Fibroblast of the conjunctiva (primary cell): ENCODE data around the gene ORMDL1.

Experiments
- DNase-seq: peaks from one replicate; pipeline ENCODE4 v3.0.0-alpha.2; 2010; ENCODE audit warnings: low read depth

ORMDL1 gene, protein sequence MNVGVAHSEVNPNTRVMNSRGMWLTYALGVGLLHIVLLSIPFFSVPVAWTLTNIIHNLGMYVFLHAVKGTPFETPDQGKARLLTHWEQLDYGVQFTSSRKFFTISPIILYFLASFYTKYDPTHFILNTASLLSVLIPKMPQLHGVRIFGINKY

DNA sequence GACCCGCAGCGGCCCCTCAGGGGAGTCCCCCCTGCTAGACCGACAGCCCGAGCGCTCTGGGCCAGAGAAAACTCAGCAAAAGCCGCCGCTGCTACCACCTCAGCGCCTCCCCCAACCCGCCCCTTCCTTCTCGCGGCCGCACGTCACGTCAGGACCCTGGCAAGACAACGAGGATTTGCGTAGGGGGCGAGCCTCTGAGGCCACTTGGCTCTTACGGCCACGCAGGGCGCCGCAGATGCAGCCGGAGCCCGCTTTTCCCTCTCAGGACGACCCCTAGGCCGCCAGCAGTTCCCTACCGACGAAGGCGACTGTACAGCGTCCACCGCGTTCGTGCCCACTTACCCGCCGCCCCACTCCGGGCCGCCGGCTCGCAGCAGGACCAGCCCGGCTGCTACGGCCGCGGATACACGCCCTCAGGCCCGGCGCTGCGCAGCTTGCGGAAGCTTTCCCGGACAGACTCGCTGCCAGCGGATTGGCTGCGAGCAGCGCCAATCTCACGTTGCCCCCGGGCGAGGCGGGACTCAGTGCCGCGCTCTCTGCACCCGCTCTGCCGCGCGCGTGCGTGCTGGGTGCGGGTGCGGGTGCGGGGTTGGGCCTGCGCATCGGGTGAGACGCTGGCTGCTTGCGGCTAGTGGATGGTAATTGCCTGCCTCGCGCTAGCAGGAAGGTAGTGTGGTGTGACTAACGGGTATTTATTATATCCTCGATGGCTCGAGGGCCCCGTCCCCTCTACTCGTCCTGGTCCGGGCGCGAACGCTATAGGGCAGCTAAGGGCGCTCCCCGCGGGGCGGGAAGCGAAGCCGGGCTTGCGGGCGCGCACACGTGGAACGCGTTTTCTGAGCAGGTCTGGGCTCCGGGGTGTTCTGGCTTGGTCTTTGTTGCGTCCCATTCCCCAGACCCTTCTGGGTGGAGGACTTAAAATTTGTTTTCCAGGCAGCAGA is at the start of gene ORMDL1, which contains the start of gene PMS1:
TSS of gene ORMDL1 (minus strand) at position 413 of the 941 bp plus-strand sequence. CDS start 1,744 bp downstream, outside the sequence.
TSS of gene PMS1 (plus strand) at position 524 of the 941 bp plus-strand sequence. CDS start 7,360 bp downstream, outside the sequence.
- peak; percentile 92 for DNase-seq

DNA sequence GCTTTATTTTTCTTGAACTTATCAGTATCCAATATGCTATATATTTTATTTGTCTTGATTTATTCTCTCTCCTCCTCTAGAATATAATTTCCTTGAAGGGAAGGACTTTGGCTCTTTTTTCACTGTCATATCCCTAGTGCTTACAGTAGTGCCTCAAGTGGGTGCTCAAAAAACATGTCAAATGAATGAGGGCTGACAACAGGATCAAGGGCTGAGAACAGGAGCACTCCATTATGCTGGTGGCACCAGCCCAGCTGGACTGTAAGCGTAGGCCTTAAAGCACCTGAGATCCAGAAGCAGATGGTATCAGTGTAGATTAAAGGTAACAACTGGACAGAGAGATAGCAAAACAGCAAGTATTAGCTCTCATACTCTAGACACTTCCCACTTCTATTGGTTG is 46.4 kb upstream of the ORMDL1 start:
- no peak for DNase-seq

DNA sequence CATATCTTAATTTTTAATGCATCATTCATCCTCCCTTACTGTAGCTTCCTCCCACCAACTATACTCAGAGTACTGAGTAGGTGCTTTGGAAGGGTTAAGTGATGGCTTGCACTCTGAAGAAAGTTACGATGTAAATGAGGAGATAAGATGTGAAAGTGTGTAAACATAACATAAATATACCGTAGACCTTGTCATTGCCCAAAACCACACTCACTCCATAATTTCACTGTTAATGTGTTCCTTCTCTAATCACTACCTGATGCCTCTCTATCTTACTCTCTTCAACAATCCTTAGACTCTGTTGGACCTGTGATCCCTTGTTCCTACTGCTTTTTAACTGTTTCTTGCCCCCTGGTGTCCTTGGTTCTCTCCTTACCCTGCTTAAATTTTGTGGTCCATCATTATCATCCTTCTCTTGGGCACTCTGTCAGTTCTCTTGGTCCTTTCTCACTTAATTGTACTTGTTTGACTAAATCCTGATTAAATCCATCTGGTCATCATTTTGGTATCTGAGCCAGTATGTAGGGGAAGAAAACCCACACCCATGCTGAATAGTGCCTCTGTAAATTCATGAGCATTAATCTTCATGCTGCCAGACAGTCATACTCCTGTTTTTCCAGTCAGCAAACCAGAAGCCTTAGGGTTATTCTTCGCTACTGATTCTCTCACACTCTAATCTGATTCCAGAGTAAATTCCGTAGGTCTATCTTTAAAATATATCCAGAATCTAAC is 45.1 kb upstream of the ORMDL1 start:
- no peak for DNase-seq

DNA sequence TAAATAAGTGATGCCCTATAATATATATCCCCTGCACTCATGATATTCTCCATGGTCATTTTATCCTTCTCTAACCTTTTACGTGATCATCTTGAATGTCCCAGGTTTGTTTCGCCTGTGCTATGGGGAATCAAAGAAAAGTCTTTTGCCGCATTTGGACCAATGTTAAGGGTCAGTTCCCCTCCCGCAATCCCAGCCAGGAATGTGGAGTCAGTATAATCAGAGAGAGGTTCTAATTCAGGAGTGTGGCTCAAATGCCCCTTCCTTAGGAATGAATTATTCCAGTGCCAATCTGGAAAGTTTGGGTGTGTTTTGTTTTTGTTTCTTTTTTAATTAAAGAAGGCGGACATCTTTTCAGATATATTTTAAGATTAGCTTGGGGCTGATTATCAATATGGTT is 41.9 kb upstream of the ORMDL1 start:
- DNase-seq = no peak

DNA sequence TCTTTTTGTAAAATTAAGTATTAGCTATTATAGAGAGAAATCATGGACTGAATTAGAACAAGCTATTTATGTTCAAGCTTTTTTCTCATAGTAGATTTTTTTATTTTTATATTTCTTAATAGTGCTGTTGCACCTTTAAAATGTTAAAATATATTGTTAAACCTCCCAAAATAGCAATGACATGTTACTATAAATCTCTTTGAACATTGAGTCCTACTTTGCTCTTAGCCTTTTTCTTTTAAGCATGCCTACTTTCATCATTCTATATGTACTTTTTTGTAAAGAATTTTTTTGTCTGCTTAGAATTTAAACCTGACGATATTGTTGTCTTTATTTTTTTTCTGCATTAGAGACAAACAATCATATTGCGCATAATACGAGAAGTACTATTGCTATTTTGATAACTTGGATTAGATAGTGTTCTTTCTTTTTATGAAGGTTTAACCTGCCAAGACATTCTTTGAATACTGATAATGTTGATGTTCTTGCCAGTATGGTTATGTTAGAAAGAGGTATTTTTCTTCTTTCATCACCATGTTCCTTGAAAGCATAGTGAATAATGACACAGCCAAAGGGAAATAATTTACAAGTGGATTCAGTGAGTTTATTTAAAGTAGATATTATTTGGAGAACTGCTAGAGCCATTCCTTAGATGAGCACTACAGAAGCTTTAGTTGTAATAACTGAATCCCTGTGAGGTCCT is 40.7 kb upstream of the ORMDL1 start:
- DNase-seq = no peak

DNA sequence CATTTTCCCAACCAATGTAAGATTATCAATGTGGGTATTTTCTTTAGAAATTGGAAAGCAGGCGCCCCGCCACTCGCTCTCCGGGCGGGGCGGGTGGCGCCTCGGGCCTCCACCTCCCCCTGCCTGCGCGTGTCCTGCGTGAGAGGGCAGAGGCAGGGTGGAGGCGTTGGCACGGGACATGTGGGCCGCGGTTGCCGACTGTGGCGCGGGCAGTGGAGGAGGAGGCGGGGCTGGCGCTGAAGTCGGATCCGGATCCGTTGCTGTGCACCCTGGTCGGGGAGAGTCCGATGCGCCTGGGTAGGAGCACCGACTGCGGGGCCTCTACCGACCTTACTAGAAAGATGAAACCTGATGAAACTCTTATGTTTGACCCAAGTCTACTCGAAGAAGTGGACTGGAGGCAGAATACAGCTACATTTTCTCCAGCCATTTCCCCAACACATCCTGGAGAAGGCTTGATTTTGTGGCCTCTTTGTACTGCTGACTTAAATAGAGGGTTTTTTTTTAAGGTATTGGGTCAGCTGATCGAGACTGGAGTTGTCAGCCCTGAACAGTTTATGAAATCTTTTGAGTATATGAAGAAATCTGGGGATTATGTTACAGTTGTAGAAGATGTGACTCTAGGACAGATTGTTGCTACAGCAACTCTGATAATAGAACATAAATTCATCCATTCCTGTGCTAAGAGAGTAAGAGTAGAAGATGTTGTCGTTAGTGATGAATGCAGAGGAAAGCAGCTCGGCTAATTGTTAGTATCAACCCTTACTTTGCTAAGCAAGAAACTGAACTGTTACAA is 38.0 kb upstream of the ORMDL1 start:
- DNase-seq = peak; percentile 74

DNA sequence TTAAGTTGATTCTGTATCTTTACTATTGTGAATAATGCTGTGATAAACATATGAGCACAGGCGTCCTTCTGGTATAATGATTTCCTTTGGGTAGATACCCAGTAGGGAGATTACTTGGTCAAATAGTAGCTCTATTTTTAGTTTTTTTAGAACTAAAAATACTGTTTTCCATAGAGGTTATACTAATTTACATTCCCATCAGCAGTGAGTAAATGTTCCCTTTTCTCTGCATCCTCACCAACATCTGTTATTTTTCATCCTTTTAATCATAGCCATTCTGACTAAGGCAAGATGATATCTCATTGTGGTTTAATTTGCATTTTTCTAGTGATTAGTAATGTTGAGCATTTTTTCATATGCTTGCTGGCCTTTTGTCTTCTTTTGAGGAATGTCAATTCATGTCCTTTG is 35.2 kb upstream of the ORMDL1 start:
- no peak for DNase-seq

DNA sequence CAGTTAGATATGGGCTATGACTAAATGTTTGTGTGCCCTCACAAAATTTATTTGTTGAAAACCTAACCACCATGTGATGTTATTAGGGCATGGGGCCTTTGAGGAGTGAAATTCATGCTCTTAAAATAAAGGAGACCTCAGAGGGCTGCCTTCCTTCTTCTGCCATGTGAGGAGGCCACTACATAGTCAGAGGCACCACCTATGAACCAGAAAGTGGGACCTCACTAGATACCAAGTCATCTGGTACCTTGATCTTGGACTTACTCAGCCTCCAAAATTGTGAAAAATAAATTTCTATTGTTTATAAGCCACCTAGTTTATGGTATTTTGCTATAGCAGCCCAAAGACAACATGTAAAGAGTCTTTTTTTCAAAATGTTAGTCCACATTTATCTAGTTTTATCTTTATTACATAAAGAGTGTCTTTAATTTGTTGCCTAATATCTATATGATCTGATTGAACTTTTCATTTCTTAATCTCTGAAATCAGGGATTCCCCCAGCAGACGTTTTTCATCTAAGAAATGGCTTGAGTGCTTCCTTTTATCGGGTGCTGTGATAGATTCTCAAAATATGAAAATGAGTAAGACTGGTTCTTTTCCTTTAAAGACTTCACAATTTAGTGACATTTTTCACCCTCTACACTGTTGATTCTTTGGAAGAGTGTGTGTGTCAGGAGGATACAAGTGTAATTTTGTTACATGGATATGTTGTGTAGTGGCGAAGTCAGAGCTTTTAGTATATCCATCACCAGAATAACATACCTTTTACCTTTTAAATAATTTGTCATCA is 34.3 kb upstream of the ORMDL1 start:
- no peak for DNase-seq

DNA sequence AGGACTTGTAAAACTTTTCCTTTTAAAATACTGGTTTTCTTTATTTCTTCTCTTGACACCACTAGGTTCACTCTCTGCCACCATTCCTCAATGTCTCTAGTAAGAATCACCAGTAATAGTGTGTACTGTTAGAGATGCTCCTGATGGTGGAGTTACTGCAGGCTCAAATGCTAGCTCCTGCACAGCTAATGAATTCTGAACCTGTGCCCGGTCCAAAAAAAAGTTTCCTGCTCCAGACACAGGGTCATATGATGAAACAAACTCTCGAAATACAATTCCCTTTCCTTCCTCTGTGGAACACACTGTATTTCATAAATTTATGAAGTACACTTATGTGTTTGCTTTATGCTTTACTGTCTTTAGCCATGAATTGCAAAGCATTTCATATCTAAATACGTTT is 19.3 kb upstream of the ORMDL1 start:
- no peak for DNase-seq

DNA sequence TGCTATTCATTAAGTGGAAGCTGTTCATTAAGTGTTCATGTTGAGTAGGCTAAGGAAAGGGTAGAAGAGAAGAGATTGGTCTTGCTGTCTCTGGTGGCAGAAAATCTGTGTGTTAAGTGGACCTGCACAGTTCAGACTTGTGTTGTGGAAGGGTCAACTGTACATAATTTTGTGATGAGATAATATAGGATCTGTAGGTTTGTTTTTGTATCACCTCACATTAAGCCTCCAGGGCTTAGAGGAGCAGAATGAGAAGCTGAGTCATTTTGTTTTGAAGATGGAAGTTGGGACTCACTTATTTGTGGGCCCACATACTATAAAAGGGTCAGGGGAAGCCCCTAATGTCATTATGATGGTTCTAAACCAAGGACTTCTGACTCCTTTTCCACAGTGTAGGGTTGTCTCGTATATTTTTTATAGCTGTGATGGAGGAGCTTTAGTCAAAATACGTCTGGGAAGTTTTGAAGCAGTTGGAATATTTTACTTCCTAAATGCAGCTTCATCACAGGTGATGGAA is 18.3 kb upstream of the ORMDL1 start:
- DNase-seq = no peak

DNA sequence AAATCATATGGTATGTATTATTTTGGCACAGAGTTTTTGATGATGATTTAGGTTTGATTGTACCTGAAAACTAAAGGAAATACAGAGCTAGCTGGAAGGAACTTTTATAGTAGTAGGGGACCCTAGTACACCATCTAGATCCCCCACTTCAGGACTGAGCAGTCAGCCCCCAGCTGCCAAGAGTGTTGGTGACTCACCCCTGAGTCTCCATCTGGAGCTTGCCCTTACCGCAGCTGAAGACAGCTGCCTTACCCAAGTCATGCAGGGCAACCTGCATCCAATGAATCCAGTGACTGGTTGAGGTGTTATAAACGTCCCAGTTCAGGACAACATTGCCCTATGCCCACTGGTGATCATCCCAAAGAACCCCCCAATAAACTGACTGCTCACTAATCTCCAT is 15.4 kb upstream of the ORMDL1 start:
- DNase-seq = peak; percentile 47

DNA sequence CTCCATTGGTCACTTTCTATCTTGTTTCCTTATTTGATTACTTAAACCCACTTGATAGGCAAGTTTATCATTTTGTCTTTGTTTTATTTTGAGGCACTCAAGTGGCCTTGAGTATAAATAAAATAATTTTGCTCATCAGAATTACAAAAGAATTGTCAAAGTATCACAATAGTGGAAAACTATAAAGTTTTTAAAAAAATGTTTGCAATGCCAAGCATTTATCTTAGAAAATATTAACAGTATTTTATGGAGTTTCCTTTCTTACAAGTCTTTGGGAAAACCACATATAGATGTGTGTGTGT is 14.8 kb upstream of the ORMDL1 start:
- no peak for DNase-seq

DNA sequence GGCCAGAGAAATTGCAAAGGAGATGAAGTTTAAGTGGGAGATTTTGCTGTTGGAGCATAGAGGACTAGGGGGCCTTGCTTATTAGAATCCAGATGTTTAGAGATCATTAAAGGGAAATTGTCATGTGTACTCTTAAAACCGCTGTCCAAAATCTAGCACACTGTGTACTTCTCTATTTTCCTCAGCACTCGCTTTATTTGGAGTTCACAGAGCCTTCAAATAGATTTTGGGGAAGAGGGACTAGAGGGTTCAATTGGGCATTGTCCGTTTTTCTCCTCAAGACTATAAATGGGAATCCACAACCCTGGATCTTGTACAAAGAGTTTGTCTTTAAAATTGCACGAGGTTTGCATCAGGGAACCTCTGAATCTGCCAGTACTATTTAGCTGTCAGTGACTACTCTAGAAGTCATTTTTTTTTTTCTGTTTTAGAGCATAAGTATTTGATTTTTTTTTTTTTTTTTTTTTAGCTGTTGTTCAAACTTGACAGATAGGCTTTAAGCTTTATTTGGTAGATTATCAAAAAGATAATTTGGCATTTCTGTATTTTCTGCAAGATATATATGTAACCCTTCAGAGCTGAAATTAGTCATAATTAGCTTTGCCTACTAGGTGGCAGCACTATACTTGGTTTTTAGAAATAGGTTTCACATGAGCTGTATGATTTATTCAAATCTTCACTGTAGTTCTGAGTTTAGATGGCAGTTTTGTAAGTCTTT is 14.3 kb upstream of the ORMDL1 start:
- peak; percentile 73 for DNase-seq

DNA sequence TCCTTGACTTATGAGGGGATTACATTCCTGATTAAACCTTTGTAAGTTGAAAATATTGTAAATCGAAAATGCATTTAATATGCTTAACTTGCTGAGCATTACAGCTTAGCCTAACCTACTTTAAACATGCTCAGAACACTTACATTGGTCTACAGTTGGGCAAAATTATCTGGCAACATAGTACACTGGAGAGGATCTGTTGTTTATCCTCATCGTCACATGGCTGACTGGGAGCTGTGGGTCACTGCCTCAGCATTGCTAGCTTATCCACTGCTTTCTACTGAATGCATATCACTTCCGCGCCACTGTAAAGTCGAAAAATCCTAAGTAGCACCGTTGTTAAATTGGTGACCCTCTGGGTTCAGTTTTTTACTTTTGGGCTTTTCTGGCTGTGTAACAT is 13.8 kb upstream of the ORMDL1 start:
- DNase-seq = no peak

DNA sequence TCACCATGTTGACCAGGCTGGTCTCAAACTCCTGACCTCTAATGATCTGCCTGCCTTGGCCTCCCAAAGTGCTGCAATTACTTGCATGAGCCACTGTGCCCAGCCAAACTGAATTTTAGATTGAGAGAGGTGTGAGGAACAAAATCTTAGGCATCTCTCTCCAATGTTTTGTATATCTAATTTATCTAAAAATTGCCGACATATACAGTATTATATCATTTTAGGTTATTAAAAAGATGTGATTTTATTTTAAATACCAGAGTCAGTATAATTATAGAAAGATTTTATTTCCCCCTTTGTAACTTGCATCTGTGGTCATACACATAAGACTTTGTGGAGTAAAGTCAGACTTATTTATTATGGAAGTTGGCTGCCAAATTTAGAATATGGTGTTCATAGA is 10.2 kb upstream of the ORMDL1 start:
- DNase-seq = no peak

DNA sequence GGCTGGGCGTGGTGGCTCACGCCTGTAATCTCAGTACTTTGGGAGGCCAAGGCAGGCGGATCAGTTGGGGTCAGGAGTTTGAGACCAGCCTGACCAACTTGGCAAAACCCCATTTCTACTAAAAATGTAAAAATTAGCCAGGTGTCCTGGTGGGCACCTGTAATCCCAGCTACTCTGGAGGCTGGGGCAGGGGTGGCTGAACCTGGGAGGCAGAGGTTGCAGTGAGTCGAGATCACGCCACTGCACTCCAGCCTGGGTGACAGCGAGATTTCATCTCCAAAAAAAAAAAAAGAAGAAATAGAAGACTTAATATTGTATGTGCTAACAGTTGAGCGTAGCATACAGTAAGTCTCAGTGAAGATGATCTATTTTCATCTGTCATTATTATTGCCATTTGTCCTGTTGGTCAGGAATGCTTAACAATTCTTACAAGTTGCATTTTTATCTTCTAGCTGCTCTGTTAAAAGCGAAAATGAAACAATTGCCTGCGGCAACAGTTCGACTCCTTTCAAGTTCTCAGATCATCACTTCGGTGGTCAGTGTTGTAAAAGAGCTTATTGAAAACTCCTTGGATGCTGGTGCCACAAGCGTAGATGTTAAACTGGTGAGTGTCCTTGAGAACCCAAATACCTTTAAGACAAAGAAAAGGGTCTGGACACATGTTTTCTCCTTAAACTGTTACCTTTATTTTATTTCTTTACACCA is 7.4 kb upstream of the ORMDL1 start:
- DNase-seq = no peak

DNA sequence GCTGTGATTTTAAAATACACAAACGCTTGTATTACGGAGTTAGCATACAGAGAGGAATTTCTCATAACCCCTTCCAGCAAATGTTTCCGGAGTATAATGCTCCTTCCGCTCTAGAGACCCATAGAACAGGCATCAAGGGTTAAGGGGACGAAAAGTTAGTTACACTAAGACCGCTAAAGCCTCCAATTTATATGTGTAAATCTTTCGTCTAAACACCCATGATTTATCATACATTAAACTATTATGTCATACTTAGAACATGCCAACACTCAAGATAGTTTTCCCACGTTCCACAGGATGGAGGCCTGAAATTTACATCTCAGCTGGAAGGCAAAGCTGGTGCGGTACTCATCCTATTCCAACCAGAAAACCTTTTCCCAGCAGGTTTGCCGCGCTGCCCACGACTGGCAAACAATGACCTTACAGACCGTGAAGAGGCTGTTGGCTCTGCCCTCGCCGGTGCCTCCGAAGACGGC is 650 bp downstream of the ORMDL1 start:
- no peak for DNase-seq

DNA sequence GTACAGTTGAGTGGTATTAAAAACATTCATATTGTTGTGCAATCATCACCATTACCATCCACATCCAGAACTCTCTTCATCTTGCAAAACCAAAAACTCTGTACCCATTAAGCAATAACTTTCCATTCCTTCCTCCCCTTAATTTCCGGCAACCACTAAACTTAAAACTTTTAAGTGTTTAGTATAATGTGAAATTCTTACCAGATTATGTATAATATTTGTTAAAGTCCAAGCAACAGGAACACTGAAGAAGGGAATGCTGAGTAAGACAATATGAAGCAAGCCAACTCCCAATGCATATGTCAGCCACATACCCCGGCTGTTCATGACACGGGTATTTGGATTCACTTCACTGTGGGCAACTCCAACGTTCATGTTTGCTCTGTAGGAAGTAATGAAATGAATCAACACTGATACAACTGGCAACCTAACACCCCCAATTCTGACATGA is 1.9 kb downstream of the ORMDL1 start:
- DNase-seq = no peak

DNA sequence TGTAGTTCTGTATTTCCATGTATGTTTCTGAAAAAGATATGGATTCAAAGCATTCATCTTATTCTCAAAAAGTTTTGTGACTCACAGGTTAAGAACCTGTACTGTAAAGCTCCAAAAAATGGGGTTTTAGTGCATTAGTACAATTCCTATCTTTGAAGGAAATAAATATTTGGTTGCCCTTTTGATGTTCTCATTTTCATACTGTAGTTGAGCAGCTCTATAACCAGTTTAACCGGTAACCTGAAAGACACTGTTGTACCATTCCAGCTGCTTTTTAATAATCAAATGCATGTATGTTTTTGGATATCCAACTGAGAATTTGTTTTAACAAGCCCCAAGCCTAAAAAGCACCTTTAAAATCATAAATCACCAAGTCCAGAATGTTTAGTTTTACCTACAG is 11.9 kb downstream of the ORMDL1 start:
- no peak for DNase-seq
